ES-I3 (cell line): ENCODE measurements around the gene DVL2.
"Not testable (repeated sequence)": the region's sequence is repeated elsewhere in the genome, so short reads cannot be mapped to it uniquely, and the experiment has no call there.

Experiments
- H3K36me3 ChIP-seq: 2 replicates; pipeline ENCODE4 v1.6.1; 2013; ENCODE audit warnings: mild to moderate bottlenecking, low read length, control low read depth, moderate library complexity; ENCODE audit not compliant: insufficient read depth
- H3K4me1 ChIP-seq: 2 replicates; pipeline ENCODE4 v1.6.1; 2013; ENCODE audit warnings: mild to moderate bottlenecking, control low read depth, low read length; ENCODE audit not compliant: insufficient read depth
- H3K9ac ChIP-seq: 2 replicates; pipeline ENCODE4 v1.6.1; 2013; ENCODE audit warnings: low read depth, mild to moderate bottlenecking, low read length, moderate library complexity
- H3K9me3 ChIP-seq: 2 replicates; pipeline ENCODE4 v1.6.1; 2013; ENCODE audit warnings: mild to moderate bottlenecking, low read length, moderate library complexity; ENCODE audit not compliant: control insufficient read depth, insufficient read depth

The DVL2 gene

DNA sequence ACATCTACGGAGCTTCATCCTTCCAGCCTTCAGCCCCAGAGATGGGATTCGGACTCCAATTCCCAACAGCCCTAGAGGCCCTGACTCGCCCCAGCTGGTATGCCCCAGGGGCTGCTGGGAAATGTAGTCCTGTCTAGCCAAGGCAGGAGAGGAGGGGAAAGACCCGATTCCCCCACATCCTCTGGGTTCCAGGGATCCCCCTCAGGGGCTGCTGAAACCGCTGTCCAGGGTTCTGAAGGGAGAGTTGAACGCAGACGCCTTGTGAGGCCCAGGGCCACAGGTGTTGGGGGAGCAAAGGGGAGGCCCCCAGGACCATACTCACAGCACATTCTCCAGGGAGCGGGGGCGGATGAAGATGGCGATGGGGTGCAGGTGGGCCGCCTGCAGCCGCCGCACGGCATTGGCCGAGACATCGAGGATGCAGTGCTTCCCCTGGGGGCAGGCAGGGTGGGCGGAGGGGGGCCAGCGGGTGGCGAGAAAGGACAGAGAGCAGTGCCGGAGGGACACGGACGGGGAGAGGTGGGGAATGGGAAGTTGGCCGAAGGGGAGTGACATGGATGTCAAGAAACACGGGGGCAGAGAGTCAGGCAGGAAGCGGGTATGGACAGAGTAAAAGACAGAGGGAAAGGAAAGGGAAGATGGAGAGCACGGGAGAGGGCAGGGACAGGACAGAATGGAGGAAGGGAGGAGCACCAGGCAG is 42.6 kb downstream of the DVL2 start:
- Histone ChIP-seq H3K4me1 (no peaks in the 10 kb centered on the region), H3K9me3 (no peaks in the 10 kb centered on the region), H3K36me3 (peaks cover 3% of the 10 kb centered on the region; the same call in 1 of the 2 replicates), H3K9ac (no peak overlapping the region)

DNA sequence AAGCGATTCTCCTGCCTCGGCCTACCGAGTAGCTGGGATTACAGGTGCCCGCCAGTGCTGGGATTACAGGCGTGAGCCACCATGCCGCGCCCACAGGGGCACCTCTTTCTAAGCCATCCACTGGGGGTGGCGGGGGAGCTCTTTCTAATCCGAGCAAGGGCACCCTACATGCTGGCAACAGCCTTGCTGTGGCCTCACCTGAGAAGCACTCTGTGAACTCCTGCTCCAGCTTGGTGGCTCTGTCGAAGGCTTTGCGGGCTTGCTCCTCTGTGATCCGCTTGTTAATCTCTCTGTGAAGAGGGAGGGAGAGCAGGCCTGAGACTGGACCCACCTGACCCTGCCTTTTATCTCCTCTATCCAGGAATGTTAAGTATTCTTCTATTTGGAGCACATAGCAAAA is 43.2 kb downstream of the DVL2 start:
- Histone ChIP-seq H3K36me3 (peaks cover 3% of the 10 kb centered on the region; the same call in 1 of the 2 replicates), H3K4me1 (no peaks in the 10 kb centered on the region), H3K9ac (no peak overlapping the region)

DNA sequence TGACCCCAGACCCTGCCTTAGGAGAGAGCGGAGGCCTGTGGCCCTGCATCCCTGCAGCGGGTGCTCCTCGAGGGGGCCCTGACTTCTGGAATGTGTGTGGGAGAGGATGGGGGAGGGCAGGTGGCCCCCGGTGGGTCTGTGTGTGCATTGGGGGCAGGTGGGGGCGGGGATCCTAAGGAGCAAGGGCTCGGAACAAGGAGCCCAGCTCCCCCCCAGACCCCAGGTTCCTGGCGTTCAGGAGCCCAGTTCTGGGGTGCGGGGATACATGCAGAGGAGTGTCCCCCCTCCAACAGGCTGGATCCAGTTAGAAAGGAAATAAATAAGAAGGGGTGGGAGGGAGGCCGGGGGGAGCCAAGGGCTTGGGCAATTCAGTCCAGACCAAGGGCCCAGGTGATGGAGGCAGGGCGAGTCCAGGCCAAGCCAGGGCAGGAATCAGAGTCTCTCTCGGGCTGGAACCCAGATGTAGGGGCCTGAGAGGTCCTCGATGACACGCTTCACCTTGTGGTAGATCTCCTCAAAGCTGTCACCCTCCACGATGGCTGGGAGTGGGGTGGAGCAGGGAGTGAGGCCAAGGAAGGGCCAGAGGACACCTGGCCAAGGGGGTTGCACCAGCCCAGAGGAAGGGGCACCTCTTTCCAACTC is 43.9 kb downstream of the DVL2 start:
- H3K9me3 ChIP-seq = no peaks in the 10 kb centered on the region
- no peaks in the 10 kb centered on the region for H3K4me1 ChIP-seq
- peaks cover 2% of the 10 kb centered on the region; the same call in 1 of the 2 replicates for H3K36me3 ChIP-seq
- H3K9ac ChIP-seq = no peak overlapping the region

More for the DNA sequence above, 43.2 kb downstream of the DVL2 start:
- no peaks in the 10 kb centered on the region for H3K9me3 ChIP-seq

DNA sequence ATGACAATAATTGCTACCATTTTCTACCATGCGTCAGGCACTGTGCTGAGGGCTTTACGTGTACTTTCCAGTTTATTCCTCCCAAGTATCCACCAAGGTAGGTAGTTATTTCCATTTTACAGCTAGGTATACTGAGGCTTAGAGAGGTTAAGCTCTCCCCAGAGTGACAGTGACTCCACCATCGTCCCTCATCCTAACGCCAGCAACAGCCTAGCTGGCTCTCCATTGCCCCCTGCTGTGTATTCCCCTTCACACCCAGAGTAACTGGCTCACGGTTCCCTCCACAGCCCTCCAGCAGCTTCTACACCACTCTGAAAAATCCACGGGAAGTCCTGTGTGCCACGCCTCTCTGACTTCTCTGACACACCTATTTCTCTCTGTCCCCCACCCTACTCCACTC is 48.1 kb downstream of the DVL2 start:
- H3K9me3 ChIP-seq = no peaks in the 10 kb centered on the region
- H3K4me1 ChIP-seq = no peaks in the 10 kb centered on the region
- no peak overlapping the region for H3K9ac ChIP-seq
- no peaks in the 10 kb centered on the region for H3K36me3 ChIP-seq

GRCh38 chr17:7184647-7185046 is 49.7 kb downstream of the DVL2 start:
- Histone ChIP-seq H3K9ac (no peak overlapping the region), H3K4me1 (no peaks in the 10 kb centered on the region), H3K9me3 (no peaks in the 10 kb centered on the region), H3K36me3 (no peaks in the 10 kb centered on the region)

- Histone ChIP-seq H3K4me1 (no peaks in the 10 kb centered on the region), H3K9me3 (no peaks in the 10 kb centered on the region), H3K9ac (no peak overlapping the region), H3K36me3 (no peaks in the 10 kb centered on the region)
These were observed 50.2 kb downstream of the DVL2 start for GRCh38 chr17:7184091-7184488.

- Histone ChIP-seq H3K9ac (no peak overlapping the region), H3K36me3 (no peaks in the 10 kb centered on the region), H3K4me1 (no peaks in the 10 kb centered on the region), H3K9me3 (no peaks in the 10 kb centered on the region)
These were observed 50.8 kb downstream of the DVL2 start for GRCh38 chr17:7183433-7184090.

- H3K9ac ChIP-seq, H3K9me3 ChIP-seq: not testable (repeated sequence)
These were observed 52.2 kb downstream of the DVL2 start for GRCh38 chr17:7182101-7182500.

DNA sequence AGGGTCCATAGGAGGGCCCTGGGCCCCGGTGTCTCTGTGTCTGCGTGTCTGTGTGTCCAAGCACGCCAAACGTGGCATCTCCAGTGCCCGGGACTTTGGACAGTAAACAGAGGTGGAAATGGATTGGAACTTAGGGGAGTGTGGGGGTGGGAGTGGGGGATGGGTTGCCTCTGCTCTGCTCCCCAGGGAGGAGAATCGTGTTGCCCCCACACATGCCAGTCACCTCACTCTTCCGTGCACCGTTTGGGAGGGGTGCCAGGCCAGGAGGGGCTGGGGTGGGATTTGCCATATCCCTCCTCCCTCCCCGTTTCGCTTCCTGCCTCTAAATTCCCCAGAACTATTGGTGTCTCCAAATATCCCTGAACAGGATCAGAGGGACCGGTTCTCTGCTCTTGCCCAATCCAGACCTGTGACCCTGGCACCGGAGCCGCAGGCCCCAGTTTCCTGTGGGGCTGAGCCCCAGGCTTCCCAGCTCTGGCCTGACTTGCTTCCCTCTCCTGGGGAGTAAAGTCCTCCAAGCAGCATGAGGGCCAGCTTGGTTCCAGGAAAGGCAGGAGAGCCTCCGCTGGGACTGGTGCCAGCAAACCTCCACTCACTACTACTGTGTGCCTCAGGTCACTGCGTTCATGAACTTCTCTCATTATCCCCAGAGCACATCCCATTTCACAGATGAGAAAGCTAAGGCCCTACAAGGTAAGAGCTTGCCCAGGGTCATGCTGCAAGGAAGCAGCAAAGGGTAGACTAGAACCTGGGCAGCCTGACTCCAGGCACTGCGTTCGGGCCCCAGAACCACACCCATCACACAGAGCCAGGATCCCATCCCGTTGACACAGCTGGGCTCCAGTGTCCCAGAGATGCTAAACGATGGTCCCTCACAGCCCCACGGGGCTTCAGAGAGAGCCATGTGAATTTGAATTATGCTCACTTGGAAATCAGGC is 54.7 kb downstream of the DVL2 start, which contains the start of gene ASGR1:
TSS of gene ASGR1 (minus strand) at position 54 of the 938 bp plus-strand sequence. CDS start 807 bp downstream, outside the sequence.
- H3K9ac ChIP-seq = peak within 1 kb of the TSS; percentile 56
- H3K36me3 ChIP-seq = no peaks in the 10 kb centered on the region
- no peaks in the 10 kb centered on the region for H3K9me3 ChIP-seq
- 0 out of 2 replicates have a peak, but pooled peaks cover 2% of the 10 kb centered on the region for H3K4me1 ChIP-seq

More at GRCh38 chr17:7182101-7182500, 52.2 kb downstream of the DVL2 start:
- H3K4me1 ChIP-seq, H3K36me3 ChIP-seq: not testable (repeated sequence)

- no peaks in the 10 kb centered on the region for H3K9me3 ChIP-seq
- H3K36me3 ChIP-seq = no peaks in the 10 kb centered on the region
- H3K9ac ChIP-seq = no peak overlapping the region
- H3K4me1 ChIP-seq = 0 out of 2 replicates have a peak, but pooled peaks cover 4% of the 10 kb centered on the region
These were observed 55.4 kb downstream of the DVL2 start for GRCh38 chr17:7178973-7179316.

DNA sequence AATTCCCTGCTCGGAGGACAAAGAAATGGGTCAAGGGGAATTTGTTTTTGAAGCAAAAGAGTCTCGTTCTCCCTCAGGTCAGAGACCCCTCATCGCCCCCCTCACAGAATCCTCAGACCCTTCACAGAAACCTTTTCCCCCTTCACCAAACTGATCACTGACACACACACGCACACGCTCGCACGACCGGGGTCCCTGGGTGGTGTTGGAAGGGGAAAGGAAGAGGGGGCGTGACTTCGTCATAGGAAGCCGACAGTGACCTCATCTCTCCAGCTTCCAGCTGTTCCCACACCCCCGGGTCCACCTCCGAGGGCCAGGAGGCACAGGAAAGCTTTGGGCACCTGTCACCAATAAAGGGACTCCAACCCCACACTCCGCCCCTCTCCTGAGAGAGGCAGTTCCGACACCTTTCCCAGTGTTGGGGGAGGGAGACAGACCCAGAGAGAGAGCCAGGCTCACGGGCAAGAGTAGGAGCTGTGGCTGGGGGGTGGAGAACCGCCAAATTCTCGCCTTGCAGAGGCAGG is 56.3 kb downstream of the DVL2 start:
- Histone ChIP-seq H3K9ac (peak overlapping the region; percentile 56), H3K4me1 (0 out of 2 replicates have a peak, but pooled peaks cover 4% of the 10 kb centered on the region), H3K36me3 (no peaks in the 10 kb centered on the region), H3K9me3 (no peaks in the 10 kb centered on the region)

DNA sequence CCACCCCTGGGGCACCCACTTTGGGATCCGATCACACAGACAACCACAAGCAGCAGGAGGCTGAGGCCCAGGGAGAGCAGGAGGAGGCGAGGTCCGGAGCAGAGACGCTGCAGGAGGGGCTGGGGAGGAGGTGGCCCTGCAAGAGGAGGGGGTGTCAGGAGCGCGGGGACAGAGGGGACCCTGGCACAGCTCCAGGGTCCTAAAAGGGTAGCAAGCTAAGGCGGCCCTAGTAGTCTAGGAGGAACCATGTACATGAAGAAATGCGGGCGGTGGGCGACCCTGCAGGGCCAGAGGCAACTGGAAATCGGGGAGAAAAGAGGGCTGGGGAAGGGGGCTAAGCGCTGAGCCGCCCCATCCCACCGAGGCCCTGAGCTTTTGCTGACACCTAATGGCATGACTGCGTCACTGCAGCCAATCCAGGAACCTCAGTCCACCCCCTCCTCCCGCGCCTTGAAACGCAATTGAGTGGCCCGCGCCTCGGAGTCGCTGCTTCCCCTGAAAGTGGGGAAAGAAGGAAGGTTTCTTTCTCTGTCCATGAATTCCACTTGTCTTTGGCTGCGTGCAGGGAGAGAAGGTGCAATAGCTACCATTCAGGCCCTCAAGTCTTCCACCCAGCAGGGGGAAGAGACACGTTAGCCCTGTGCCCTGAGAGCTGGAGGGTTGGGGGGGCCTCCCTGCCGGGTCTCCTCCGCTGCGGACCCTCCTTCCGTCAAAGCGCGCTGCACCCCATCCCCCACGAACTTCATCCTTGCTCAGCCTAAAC is 56.9 kb downstream of the DVL2 start:
- H3K36me3 ChIP-seq = no peaks in the 10 kb centered on the region
- peak overlapping the region; percentile 56 for H3K9ac ChIP-seq
- 0 out of 2 replicates have a peak, but pooled peaks cover 4% of the 10 kb centered on the region for H3K4me1 ChIP-seq
- no peaks in the 10 kb centered on the region for H3K9me3 ChIP-seq

DNA sequence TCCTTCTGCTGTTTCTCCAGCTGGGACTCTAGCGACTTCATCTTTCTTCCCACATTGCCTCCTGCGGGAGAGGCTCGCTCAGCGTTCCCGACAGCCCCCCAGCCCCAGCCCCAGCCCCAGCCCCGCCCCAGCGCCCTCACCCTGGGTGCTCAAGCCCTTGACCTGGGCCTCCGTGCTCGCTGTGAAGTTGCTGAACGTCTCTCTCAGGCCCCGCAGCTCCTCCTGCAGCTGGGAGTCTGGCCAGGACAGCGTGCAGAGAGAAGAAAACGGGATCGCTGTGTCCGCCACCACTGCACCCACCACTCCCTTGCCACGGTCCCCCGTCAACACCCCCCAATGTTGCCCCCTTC is 57.5 kb downstream of the DVL2 start:
- peak overlapping the region; percentile 56; the same call in 1 of the 2 replicates for H3K9ac ChIP-seq
- 0 out of 2 replicates have a peak, but pooled peaks cover 4% of the 10 kb centered on the region for H3K4me1 ChIP-seq

More for the DNA sequence above, 57.5 kb downstream of the DVL2 start:
- Histone ChIP-seq H3K36me3 (no peaks in the 10 kb centered on the region), H3K9me3 (no peaks in the 10 kb centered on the region)
